Neuron (in vitro differentiated cells): ENCODE measurements around the gene GARRE1.
"Not testable (repeated sequence)": the region's sequence is repeated elsewhere in the genome, so short reads cannot be mapped to it uniquely, and the experiment has no call there.

ENCODE experiments used
- H2AFZ ChIP-seq: one replicate; pipeline ENCODE4 v1.6.1; 2013; ENCODE audit warnings: low read depth, mild to moderate bottlenecking, inconsistent platforms, low read length, moderate library complexity
- H3K27me3 ChIP-seq: one replicate; pipeline ENCODE4 v1.6.1; 2013; ENCODE audit warnings: low read length; ENCODE audit not compliant: insufficient read depth
- H3K36me3 ChIP-seq: one replicate; pipeline ENCODE4 v1.6.1; 2013; ENCODE audit warnings: low read length; ENCODE audit not compliant: insufficient read depth
- H3K4me1 ChIP-seq: one replicate; pipeline ENCODE4 v1.6.1; 2013; ENCODE audit warnings: low read length; ENCODE audit not compliant: insufficient read depth
- H3K4me3 ChIP-seq: 2 replicates; pipeline ENCODE4 v1.5.1; 2013; ENCODE audit warnings: mild to moderate bottlenecking, low read length, moderate library complexity
- H3K9me3 ChIP-seq: one replicate; pipeline ENCODE4 v1.6.1; 2013; ENCODE audit warnings: low read length

Gene GARRE1, protein sequence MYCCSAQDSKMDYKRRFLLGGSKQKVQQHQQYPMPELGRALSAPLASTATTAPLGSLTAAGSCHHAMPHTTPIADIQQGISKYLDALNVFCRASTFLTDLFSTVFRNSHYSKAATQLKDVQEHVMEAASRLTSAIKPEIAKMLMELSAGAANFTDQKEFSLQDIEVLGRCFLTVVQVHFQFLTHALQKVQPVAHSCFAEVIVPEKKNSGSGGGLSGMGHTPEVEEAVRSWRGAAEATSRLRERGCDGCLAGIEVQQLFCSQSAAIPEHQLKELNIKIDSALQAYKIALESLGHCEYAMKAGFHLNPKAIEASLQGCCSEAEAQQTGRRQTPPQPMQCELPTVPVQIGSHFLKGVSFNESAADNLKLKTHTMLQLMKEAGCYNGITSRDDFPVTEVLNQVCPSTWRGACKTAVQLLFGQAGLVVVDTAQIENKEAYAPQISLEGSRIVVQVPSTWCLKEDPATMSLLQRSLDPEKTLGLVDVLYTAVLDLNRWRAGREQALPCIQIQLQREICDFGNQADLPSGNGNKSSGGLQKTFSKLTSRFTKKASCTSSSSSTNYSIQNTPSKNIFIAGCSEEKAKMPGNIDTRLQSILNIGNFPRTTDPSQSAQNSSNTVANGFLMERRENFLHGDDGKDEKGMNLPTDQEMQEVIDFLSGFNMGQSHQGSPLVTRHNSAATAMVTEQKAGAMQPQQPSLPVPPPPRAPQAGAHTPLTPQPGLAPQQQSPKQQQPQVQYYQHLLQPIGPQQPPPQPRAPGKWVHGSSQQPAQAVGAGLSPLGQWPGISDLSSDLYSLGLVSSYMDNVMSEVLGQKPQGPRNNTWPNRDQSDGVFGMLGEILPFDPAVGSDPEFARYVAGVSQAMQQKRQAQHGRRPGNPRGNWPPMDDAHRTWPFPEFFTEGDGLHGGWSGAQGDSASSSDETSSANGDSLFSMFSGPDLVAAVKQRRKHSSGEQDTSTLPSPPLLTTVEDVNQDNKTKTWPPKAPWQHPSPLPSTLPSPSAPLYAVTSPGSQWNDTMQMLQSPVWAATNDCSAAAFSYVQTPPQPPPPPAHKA (N-terminal part only)

DNA sequence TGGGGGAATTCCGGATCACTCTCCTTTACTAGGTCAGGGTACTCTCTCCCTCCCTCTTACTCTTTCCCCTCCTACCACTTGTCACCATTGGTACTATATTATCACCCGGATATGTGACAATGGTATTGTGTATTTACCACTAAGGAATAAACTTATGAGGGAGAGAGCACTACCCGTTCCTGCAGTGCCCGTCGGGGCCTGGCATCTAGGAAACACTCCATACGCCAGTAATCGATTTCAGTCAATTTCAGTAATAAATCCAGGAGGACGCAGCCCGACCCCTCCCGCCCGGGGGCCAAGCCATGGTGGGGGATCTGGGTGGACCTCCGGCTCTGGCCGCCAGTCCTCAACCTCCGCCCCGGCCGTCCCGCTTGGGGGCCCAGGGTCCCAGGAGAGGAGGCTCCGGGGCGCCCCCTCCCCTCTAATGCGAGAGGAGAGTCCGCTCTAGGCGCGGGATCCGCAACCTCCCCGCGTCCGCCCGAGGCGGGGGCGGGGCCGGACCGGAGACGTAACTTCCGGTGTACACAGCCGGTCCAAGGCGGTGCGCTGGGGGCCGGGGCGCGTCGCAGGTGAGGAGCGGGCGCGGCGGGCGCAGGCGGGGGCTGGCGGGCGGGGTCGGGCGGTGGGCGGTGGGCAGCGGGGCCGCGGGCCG, at the start of gene GARRE1:
Gene GARRE1 (plus strand): TSS at position 509 of the 652 bp plus-strand sequence. CDS start 45,920 bp downstream, outside the sequence.
- Histone ChIP-seq H3K4me3 (peak within 1 kb of the TSS; percentile 78), H3K27me3 (no peaks in the 10 kb centered on the region), H2AFZ (peak within 1 kb of the TSS; percentile 97), H3K9me3 (no peaks in the 10 kb centered on the region), H3K36me3 (peaks cover 2% of the 10 kb centered on the region), H3K4me1 (peaks cover 13% of the 10 kb centered on the region)

DNA sequence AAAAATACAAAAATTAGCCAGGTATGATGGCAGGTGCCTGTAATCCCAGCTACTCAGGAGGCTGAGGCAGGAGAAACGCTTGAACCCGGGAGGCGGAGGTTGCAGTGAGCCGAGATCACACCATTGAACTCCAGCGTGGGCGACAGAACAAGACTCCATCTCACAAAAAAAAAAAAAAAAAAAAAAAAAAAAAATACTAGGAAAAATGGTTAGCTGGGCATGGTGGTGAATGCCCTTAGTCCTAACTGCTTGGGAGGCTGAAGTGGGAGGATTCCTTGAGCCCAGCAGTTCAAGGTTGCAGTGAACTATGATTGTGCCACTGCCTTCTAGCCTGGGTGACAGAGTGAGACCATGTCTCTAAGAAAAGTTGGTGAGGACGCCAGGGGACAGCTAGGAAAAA, 49.0 kb upstream of the GARRE1 start:
- not testable (repeated sequence) for H3K4me1 ChIP-seq, H3K9me3 ChIP-seq, H3K4me3 ChIP-seq, H3K27me3 ChIP-seq, H2AFZ ChIP-seq
- H3K36me3 ChIP-seq, result peaks cover 69% of the 10 kb centered on the region

DNA sequence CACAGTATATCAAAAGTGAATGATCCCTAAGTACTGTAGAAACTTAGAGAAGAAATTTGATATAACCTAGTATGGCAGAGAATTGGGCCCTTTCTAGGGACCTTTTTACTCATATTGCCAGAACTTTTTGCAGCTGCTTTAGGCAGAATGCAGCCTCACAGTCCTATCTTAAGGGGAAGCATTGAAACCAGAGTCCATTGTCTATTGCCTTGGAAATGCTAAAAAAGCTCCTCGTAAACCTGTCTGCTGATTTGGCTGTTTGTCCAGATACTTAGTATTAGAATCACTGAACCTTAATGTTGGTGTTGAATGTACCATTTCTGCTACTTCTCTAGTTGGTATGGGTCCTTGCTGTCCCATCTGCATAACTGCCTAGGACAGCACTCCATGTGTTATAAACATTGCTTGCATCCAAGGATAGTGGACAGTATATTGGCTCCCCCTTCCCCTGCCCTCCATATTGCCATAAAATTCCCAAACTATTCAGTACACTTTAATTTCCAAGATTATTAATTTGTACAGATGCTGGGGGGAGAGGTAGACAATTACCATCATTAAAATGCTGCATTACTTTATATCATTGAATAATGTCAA, 46.0 kb upstream of the GARRE1 start:
- Histone ChIP-seq H3K4me1 (no peaks in the 10 kb centered on the region), H2AFZ (no peak overlapping the region), H3K9me3 (no peaks in the 10 kb centered on the region), H3K27me3 (no peaks in the 10 kb centered on the region), H3K36me3 (peaks cover 77% of the 10 kb centered on the region), H3K4me3 (no peak overlapping the region)

DNA sequence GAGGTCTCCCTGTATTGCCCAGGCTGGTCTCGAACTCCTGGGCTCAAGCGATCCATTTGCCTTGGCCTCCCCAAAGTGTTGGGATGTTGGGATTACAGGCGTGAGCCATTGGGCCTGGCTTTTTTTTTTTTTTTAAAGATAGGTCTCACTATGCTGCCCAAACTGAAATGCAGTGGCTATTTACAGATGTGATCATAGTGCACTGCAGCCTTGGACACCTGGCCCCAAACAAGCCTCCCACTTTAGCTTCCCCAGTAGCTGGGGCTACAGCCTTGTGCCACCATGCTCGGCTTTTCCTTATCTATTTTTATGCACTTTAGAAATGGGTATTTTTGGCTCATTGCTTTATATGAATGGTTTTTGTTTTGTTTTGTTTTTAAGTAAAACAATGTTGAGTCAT, 44.6 kb upstream of the GARRE1 start:
- Histone ChIP-seq H3K36me3 (peaks cover 75% of the 10 kb centered on the region), H2AFZ (no peak overlapping the region)

DNA sequence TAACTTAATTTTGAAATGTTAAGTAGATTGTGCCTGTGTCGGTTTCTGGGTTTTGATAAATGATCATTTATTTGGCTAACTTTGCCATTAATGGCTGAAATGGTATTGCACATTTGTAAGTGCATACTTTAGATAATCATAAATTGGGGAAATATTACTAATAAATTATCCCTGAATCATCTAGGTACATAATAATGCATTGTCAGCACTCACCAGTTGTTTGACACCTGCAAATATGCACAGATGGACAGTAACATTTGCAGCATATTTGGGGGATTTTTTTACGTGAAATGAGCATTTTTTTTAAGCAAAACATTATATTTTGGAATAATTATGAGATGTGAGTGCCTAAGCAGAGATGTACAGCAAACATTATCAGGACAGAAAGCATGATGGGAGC, 41.1 kb upstream of the GARRE1 start:
- peaks cover 69% of the 10 kb centered on the region for H3K36me3 ChIP-seq
- no peak overlapping the region for H2AFZ ChIP-seq
- H3K4me1 ChIP-seq, result no peaks in the 10 kb centered on the region
- H3K9me3 ChIP-seq, result no peaks in the 10 kb centered on the region
- no peaks in the 10 kb centered on the region for H3K27me3 ChIP-seq
- no peak overlapping the region for H3K4me3 ChIP-seq

More for the DNA sequence above, 44.6 kb upstream of the GARRE1 start:
- H3K27me3 ChIP-seq, result no peaks in the 10 kb centered on the region
- no peaks in the 10 kb centered on the region for H3K9me3 ChIP-seq
- H3K4me3 ChIP-seq, result no peak overlapping the region
- H3K4me1 ChIP-seq, result no peaks in the 10 kb centered on the region

DNA sequence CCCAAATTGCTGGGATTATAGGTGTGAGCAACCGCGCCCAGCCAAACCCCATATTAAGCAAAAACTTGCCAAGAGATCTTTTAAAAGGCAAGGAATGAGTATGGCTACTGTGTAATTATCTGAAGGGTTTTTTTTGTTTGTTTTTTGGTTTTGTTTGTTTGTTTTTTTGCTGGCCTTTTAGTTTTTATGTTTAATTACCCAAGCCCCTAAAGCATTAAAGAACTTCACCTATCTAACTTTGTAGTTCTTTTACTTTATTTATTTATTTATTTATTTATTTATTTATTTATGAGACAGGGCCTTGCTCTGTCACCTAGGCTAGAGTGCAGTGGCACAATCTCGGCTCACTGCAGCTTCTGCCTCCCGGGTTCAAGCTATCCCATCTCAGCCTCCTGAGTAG, 40.3 kb upstream of the GARRE1 start:
- no peak overlapping the region for H2AFZ ChIP-seq
- H3K4me1 ChIP-seq, result no peaks in the 10 kb centered on the region
- no peak overlapping the region for H3K4me3 ChIP-seq
- no peaks in the 10 kb centered on the region for H3K27me3 ChIP-seq
- H3K9me3 ChIP-seq, result no peaks in the 10 kb centered on the region
- peaks cover 69% of the 10 kb centered on the region for H3K36me3 ChIP-seq

DNA sequence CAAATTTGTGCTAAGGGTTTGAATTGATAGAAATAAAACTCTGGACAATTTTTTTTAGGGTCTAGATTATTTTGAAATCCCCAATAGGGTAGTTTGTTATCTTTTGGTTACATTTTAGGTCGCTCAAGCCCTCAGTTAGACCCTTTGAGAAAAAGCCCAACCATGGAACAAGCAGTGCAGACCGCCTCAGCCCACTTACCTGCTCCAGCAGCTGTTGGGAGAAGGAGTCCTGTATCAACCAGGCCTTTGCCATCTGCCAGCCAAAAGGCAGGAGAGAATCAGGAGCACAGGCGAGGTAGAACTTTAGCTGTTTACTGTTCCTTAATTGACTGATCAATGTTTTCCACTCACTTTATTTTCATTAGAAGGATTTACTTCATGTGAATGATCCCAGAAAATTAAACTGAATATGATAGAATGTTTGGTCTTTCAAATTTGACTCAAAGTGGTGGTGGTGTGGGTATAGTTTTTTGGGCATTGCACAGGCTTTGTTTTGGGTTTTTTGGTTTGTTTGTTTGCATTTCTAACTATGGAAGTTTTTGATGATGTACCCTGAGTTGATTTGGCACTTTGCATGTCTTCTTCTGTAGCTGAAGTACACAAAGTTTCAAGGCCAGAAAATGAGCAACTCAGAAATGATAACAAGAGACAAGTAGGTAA, 39.2 kb upstream of the GARRE1 start:
- Histone ChIP-seq H2AFZ (no peak overlapping the region), H3K9me3 (no peaks in the 10 kb centered on the region), H3K4me3 (no peak overlapping the region), H3K4me1 (no peaks in the 10 kb centered on the region), H3K36me3 (peaks cover 68% of the 10 kb centered on the region), H3K27me3 (no peaks in the 10 kb centered on the region)

DNA sequence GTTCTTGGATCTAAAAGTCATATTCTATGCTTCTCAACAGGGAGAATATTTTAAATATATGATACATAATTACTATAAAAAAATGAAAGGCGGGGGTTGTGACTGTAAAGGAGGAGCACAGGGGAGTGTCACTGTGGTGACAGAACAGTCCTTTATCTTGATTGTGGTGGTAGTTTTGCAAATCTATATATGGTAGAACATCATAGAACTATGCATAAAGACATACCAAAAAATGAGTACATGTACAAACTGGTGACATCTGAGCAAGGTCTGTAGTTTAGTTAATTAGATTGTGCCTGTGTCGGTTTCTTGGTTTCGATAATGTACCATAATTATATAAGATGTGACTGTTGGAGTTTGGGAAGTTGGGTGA, 38.7 kb upstream of the GARRE1 start:
- Histone ChIP-seq H2AFZ (no peak overlapping the region), H3K4me1 (no peaks in the 10 kb centered on the region), H3K27me3 (no peaks in the 10 kb centered on the region), H3K4me3 (no peak overlapping the region), H3K9me3 (no peaks in the 10 kb centered on the region), H3K36me3 (peaks cover 68% of the 10 kb centered on the region)

DNA sequence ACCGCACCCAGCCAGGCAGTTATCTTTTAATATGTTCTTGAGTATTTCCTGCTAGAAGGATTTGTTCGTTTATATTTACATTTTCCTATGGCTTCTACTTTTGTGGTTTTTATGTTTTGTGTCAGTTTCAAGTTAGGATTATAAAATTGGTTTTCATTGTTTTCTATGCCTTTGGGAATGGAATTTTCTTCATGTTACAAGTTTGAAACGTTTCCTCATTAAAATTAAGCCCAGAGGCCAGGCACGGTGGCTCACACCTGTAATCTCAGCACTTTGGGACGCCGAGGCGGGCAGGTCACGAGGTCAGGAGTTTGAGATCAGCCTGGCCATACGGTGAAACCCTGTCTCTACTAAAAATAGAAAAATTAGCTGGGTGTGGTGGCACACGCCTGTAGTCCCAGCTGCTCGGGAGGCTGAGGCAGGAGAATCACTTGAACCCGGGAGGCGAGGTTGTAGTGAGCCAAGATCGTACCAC, 37.6 kb upstream of the GARRE1 start:
- H3K4me1 ChIP-seq, H3K9me3 ChIP-seq, H2AFZ ChIP-seq, H3K27me3 ChIP-seq, H3K4me3 ChIP-seq: not testable (repeated sequence)
- H3K36me3 ChIP-seq, result peaks cover 72% of the 10 kb centered on the region

DNA sequence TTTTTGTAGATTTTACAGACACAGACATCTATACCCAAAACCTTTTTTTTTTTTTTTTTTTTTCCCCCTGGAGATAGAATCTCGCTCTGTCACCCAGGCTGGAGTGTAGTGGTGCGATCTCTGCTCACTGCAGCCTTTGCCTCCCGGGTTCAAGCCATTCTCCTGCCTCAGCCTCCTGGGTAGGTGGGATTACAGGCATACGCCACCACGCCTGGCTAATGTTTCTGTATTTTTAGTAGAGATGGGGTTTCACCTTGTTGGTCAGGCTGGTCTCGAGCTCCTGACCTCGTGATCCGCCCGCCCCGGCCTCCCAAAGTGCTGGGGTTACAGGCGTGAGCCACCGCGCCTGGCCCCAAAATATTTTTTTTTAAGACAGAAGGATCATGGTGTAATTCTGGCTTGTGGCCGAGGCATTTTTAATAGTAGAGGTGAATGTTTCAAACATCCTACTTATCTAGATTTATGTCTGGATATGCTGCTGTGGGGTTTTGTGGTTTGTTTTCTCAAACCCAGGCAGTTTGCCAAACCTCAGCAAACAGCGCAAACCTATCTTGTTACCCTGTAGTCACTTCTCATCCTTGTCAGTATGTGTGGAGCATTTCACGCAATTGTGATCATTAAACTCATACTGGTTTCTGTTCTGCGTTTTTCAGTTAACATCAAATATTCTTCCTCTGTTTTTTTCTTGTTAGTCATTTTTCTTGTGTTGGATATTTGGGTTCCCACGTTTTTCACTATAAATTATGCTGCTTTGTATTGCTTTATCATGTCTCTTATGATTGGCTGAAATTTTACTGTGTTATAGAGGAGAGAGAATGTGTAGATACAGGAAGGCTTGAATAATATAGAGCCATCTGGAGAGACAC, 36.2 kb upstream of the GARRE1 start:
- H3K36me3 ChIP-seq, result peaks cover 73% of the 10 kb centered on the region
- no peaks in the 10 kb centered on the region for H3K27me3 ChIP-seq
- no peak overlapping the region for H3K4me3 ChIP-seq
- H3K9me3 ChIP-seq, result no peaks in the 10 kb centered on the region
- no peak overlapping the region for H2AFZ ChIP-seq
- no peaks in the 10 kb centered on the region for H3K4me1 ChIP-seq

DNA sequence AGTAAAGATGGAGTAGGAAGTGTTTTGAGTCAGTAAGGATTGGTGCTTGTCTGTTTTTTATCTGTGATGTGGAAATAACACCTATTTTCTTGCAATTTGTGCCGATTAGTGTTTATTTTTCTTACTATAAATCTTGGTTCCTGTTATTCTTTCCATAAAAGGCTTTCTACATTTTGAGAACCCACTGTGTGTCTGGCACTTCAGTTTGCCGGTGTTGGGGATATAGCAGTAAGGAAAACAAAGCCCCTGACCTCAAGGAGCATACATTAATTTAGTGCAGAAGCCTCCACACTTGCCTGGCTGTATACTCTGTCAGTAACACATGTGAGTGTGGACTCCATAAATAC, 35.6 kb upstream of the GARRE1 start:
- H3K4me3 ChIP-seq, result no peak overlapping the region
- H3K27me3 ChIP-seq, result no peaks in the 10 kb centered on the region
- no peaks in the 10 kb centered on the region for H3K9me3 ChIP-seq
- peaks cover 73% of the 10 kb centered on the region for H3K36me3 ChIP-seq
- H3K4me1 ChIP-seq, result no peaks in the 10 kb centered on the region
- no peak overlapping the region for H2AFZ ChIP-seq
